Brain pericyte (primary cell): ENCODE data around the gene FGF7.
"Not testable (repeated sequence)": the region's sequence is repeated elsewhere in the genome, so short reads cannot be mapped to it uniquely, and the experiment has no call there.

Experiments
- DNase-seq: peaks from one replicate; pipeline ENCODE4 v3.0.0-alpha.2; 2012; ENCODE audit warnings: low read depth, low spot score

FGF7 gene

GRCh38 chr15:49423021-49423420 is at the start of gene FGF7:
Gene FGF7 (plus strand): TSS chr15:49423242. CDS start chr15:49424298, 1,056 bp downstream.
- no peak for DNase-seq

GRCh38 chr15:49379996-49380395 is 43.0 kb upstream of the FGF7 start:
- DNase-seq = no peak

- no peak for DNase-seq
Measured at GRCh38 chr15:49380912-49381311, 42.1 kb upstream of the FGF7 start.

GRCh38 chr15:49382394-49382793 is 40.6 kb upstream of the FGF7 start:
- no peak for DNase-seq

- DNase-seq = no peak
Measured at GRCh38 chr15:49383266-49383665, 39.8 kb upstream of the FGF7 start.

- no peak for DNase-seq
Measured at GRCh38 chr15:49387471-49387870, 35.6 kb upstream of the FGF7 start.

- DNase-seq = not testable (repeated sequence)
Measured at GRCh38 chr15:49402515-49403296, 20.3 kb upstream of the FGF7 start.

GRCh38 chr15:49406352-49407118 is 16.5 kb upstream of the FGF7 start:
- DNase-seq = no peak

GRCh38 chr15:49410641-49411040 is 12.4 kb upstream of the FGF7 start:
- no peak for DNase-seq

- no peak for DNase-seq
Measured at GRCh38 chr15:49412797-49413196, 10.2 kb upstream of the FGF7 start.

- DNase-seq = no peak
Measured at GRCh38 chr15:49415149-49415548, 7.9 kb upstream of the FGF7 start.

GRCh38 chr15:49415638-49416037 is 7.4 kb upstream of the FGF7 start:
- DNase-seq = peak; percentile 36

GRCh38 chr15:49418811-49419210 is 4.2 kb upstream of the FGF7 start:
- no peak for DNase-seq

GRCh38 chr15:49421991-49422390 is 1.1 kb upstream of the FGF7 start:
- no peak for DNase-seq

- DNase-seq = no peak
Measured at GRCh38 chr15:49423901-49424550, 984 bp downstream of the FGF7 start.

GRCh38 chr15:49424954-49425353 is 1.9 kb downstream of the FGF7 start:
- no peak for DNase-seq

GRCh38 chr15:49427372-49427771 is 4.3 kb downstream of the FGF7 start:
- no peak for DNase-seq

- no peak for DNase-seq
Measured at GRCh38 chr15:49428409-49429095, 5.5 kb downstream of the FGF7 start.

GRCh38 chr15:49430046-49430445 is 7.0 kb downstream of the FGF7 start:
- DNase-seq = no peak

- DNase-seq = no peak
Measured at GRCh38 chr15:49435174-49435573, 12.1 kb downstream of the FGF7 start.

- no peak for DNase-seq
Measured at GRCh38 chr15:49436751-49437150, 13.7 kb downstream of the FGF7 start.
